ENCODE results near the gene NOXRED1.
A peak's percentile ranks its signal among the peaks of the same experiment; 100 is the strongest.
"Not testable (repeated sequence)": the region's sequence is repeated elsewhere in the genome, so short reads cannot be mapped to it uniquely, and the experiment has no call there.

Gene NOXRED1

GRCh38 chr14:77423423-77423822, at the start of gene NOXRED1:
Gene NOXRED1 (minus strand): TSS chr14:77423523. CDS start chr14:77422889, 634 bp downstream.
- no peak for DNase-seq

GRCh38 chr14:77470224-77470870, 47.0 kb upstream of the NOXRED1 start:
- DNase-seq = no peak

- no peak for DNase-seq
Measured at GRCh38 chr14:77469539-77469938, 46.2 kb upstream of the NOXRED1 start.

- no peak for DNase-seq
Measured at GRCh38 chr14:77469067-77469505, 45.8 kb upstream of the NOXRED1 start.

GRCh38 chr14:77467801-77468200, 44.5 kb upstream of the NOXRED1 start:
- DNase-seq = no peak

- peak; percentile 77 for DNase-seq
Measured at GRCh38 chr14:77459072-77459723, 35.9 kb upstream of the NOXRED1 start.

GRCh38 chr14:77458249-77458950, 35.1 kb upstream of the NOXRED1 start:
- DNase-seq = peak; percentile 50

- peak; percentile 99 for DNase-seq
Measured at GRCh38 chr14:77457522-77458248, 34.4 kb upstream of the NOXRED1 start, which contains the start of the genes AHSA1 and VIPAS39. Gene AHSA1 (plus strand): TSS chr14:77458093. CDS start chr14:77458190, 97 bp downstream. Gene VIPAS39 (minus strand): TSS chr14:77457601. CDS start chr14:77454102, 3,499 bp downstream.

GRCh38 chr14:77457115-77457521, 33.8 kb upstream of the NOXRED1 start:
- DNase-seq = no peak

- DNase-seq = no peak
Measured at GRCh38 chr14:77455966-77456640, 32.8 kb upstream of the NOXRED1 start.

GRCh38 chr14:77442196-77442595, 18.9 kb upstream of the NOXRED1 start:
- no peak for DNase-seq

GRCh38 chr14:77439861-77440260, 16.5 kb upstream of the NOXRED1 start:
- DNase-seq = no peak

GRCh38 chr14:77438596-77438995, 15.3 kb upstream of the NOXRED1 start:
- DNase-seq = no peak

- DNase-seq = no peak
Measured at GRCh38 chr14:77436042-77436441, 12.7 kb upstream of the NOXRED1 start.

GRCh38 chr14:77426396-77426795, 3.1 kb upstream of the NOXRED1 start:
- no peak for DNase-seq

GRCh38 chr14:77424862-77425261, 1.5 kb upstream of the NOXRED1 start:
- no peak for DNase-seq

GRCh38 chr14:77421201-77421600, 2.1 kb downstream of the NOXRED1 start:
- DNase-seq = no peak

GRCh38 chr14:77416836-77417235, 6.5 kb downstream of the NOXRED1 start:
- no peak for DNase-seq

- not testable (repeated sequence) for DNase-seq
Measured at GRCh38 chr14:77416098-77416497, 7.2 kb downstream of the NOXRED1 start.

GRCh38 chr14:77415403-77416030, 7.8 kb downstream of the NOXRED1 start:
- not testable (repeated sequence) for DNase-seq

GRCh38 chr14:77409131-77409533, 14.2 kb downstream of the NOXRED1 start:
- DNase-seq = peak; percentile 52

GRCh38 chr14:77407158-77407557, 16.2 kb downstream of the NOXRED1 start:
- no peak for DNase-seq
